Caco-2 (cell line): ENCODE results near the gene ATP8A2. TPM values are rescaled to one million over a fixed set of nuclear protein-coding genes. Genes with fewer than 3 reads are reported as not detected.

Experiments
- BruUV-seq: library from RNA; stranded (reverse); fragments of 400-500 nt; replicated peaks from 2 replicates; lab custom pipeline; 2021; lab: Mats Ljungman, UMichigan
- CTCF ChIA-PET: fragments of 300-600 bp; sonication (Branson Sonifier 250); formaldehyde crosslinking; loops from one replicate; lab custom pipeline; 2022; ENCODE audit warnings: antibody characterized with exemption; lab: Charles Lee
- POLR2A ChIA-PET: fragments of 300-600 bp; sonication (Branson Sonifier 250); formaldehyde crosslinking; loops from one replicate; lab custom pipeline; 2022; ENCODE audit warnings: antibody characterized with exemption; lab: Charles Lee
- DNase-seq, 2 experiments: peaks; one replicate each; pipeline versions ENCODE4 v3.0.0 to v3.0.0-alpha.2; 2020 to 2022
- H3K27me3 ChIP-seq: replicated peaks from 2 replicates; pipeline ENCODE4 v1.6.0; 2011; ENCODE audit warnings: low read length; ENCODE audit not compliant: control insufficient read depth, insufficient read depth
- H3K36me3 ChIP-seq: 2 replicates; pipeline ENCODE4 v1.5.1; 2011; ENCODE audit warnings: low read length; ENCODE audit not compliant: control insufficient read depth, insufficient read depth
- H3K4me1 ChIP-seq: fragments of 250-450 bp; sonication (Bioruptor Pico); 2 replicates; pipeline ENCODE4 v1.5.1; 2020; ENCODE audit warnings: mild to moderate bottlenecking
- H3K4me3 ChIP-seq: 2 replicates; pipeline ENCODE4 v1.5.1; 2011; ENCODE audit warnings: low read depth, mild to moderate bottlenecking, control low read depth, low read length
- H3K9me3 ChIP-seq: fragments of 250-450 bp; sonication (Bioruptor Pico); 2 replicates; pipeline ENCODE4 v1.5.1; 2020; ENCODE audit warnings: mild to moderate bottlenecking, moderate library complexity
- H3K27ac Mint-ChIP-seq: one replicate; pipeline ENCODE4 v1.8.0; 2022; ENCODE audit warnings: mixed read lengths; ENCODE audit not compliant: unreplicated experiment
- H3K27me3 Mint-ChIP-seq: one replicate; pipeline ENCODE4 v1.8.0; 2022; ENCODE audit warnings: mixed read lengths; ENCODE audit not compliant: insufficient read depth, unreplicated experiment
- H3K36me3 Mint-ChIP-seq: one replicate; pipeline ENCODE4 v1.8.0; 2022; ENCODE audit warnings: mild to moderate bottlenecking, mixed read lengths; ENCODE audit not compliant: insufficient read depth, unreplicated experiment
- H3K4me1 Mint-ChIP-seq: one replicate; pipeline ENCODE4 v1.8.0; 2022; ENCODE audit warnings: low read depth, mixed read lengths; ENCODE audit not compliant: unreplicated experiment
- H3K4me3 Mint-ChIP-seq: one replicate; pipeline ENCODE4 v1.8.0; 2022; ENCODE audit warnings: mild to moderate bottlenecking, moderate library complexity, mixed read lengths; ENCODE audit not compliant: unreplicated experiment
- H3K9me3 Mint-ChIP-seq: one replicate; pipeline ENCODE4 v1.8.0; 2022; ENCODE audit warnings: mixed read lengths; ENCODE audit not compliant: unreplicated experiment
- intact Hi-C: fragments of 100-400 bp; cut with micrococcal nuclease; formaldehyde crosslinking; loops from one replicate; pipeline ENCODE4 v1.10.0; 2022; ENCODE audit not compliant: unreplicated experiment
- total RNA-seq: library from RNA; stranded (reverse); gene quantifications from 2 replicates; pipeline ENCODE4 v1.2.3, GENCODE V29; 2022
- TF ChIP-seq, protein P1 (sequence below), 2 experiments: fragments of 200-600 bp in 1 of 2; IDR thresholded peaks; 1 replicate in 1 of 2; 2 replicates in 1 of 2; pipeline versions ENCODE4 v1.5.1 to v1.8.0; 2011 to 2022; ENCODE audit warnings: antibody characterized with exemption in 1 of 2, control low read depth in 1 of 2, inconsistent platforms in 1 of 2, low read depth in 1 of 2, low read length in 1 of 2, mild to moderate bottlenecking in 1 of 2, moderate library complexity in 1 of 2; ENCODE audit not compliant: insufficient read depth in 1 of 2, severe bottlenecking in 1 of 2, unreplicated experiment in 1 of 2

Gene ATP8A2
- total RNA-seq, 1 experiment from 2014 or later = 0.05 TPM

DNA sequence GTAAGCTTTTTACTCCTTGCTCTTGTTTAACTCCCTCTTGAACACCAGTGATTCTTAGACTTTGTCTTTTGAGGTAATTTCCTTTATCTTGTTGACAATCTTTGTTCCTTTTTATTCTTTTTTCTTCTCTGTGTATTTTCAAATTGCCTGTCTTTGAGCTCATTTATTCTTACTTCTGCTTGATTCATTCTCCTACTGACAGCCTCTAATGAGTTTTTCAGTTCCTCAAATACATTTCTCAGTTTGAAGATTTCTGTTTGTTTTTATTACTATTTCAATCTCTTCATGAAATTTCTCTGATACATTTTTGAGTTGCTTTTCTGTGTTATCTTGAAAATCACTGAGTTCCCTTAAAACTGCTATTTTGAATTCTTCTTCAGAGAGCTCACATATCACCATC lies 154.1 kb downstream of the ATP8A2 start:
- Mint-ChIP-seq H3K4me3 (no peak overlapping the region), H3K36me3 (no peaks in the 10 kb centered on the region), H3K27ac (no peak overlapping the region), H3K9me3 (peaks cover 30% of the 10 kb centered on the region), H3K4me1 (no peaks in the 10 kb centered on the region), H3K27me3 (peaks cover 12% of the 10 kb centered on the region)
- H3K27me3 ChIP-seq = no peaks in the 10 kb centered on the region
- ChIA-PET POLR2A (no interaction called here), CTCF (no interaction called here)
- no peak overlapping the region for H3K4me3 ChIP-seq
- no peaks in the 10 kb centered on the region for H3K36me3 ChIP-seq
- BruUV-seq = no TSS peak
- intact Hi-C loops = no loop called here
- DNase-seq = no peak
- TF ChIP-seq, protein P1, sequence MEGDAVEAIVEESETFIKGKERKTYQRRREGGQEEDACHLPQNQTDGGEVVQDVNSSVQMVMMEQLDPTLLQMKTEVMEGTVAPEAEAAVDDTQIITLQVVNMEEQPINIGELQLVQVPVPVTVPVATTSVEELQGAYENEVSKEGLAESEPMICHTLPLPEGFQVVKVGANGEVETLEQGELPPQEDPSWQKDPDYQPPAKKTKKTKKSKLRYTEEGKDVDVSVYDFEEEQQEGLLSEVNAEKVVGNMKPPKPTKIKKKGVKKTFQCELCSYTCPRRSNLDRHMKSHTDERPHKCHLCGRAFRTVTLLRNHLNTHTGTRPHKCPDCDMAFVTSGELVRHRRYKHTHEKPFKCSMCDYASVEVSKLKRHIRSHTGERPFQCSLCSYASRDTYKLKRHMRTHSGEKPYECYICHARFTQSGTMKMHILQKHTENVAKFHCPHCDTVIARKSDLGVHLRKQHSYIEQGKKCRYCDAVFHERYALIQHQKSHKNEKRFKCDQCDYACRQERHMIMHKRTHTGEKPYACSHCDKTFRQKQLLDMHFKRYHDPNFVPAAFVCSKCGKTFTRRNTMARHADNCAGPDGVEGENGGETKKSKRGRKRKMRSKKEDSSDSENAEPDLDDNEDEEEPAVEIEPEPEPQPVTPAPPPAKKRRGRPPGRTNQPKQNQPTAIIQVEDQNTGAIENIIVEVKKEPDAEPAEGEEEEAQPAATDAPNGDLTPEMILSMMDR (IDR thresholded peaks at IDR 0.05; ENCODE audit: insufficient read depth in 1 of 2, low read depth in 1 of 2, low read length in 1 of 2, severe bottlenecking in 1 of 2, unreplicated experiment in 1 of 2) = no peak
- no peaks in the 10 kb centered on the region for H3K4me1 ChIP-seq
- H3K9me3 ChIP-seq = 0 out of 2 replicates have a peak, but pooled peaks cover 18% of the 10 kb centered on the region

- no peaks in the 10 kb centered on the region for H3K27me3 ChIP-seq
- no peak overlapping the region for H3K27ac Mint-ChIP-seq
- DNase-seq = no peak
- intact Hi-C loops = no loop called here
- peaks cover 30% of the 10 kb centered on the region for H3K9me3 Mint-ChIP-seq
- H3K4me1 ChIP-seq = no peaks in the 10 kb centered on the region
- no peaks in the 10 kb centered on the region for H3K36me3 Mint-ChIP-seq
- H3K4me3 ChIP-seq = no peak overlapping the region
- ChIA-PET POLR2A (no interaction called here), CTCF (no interaction called here)
- H3K27me3 Mint-ChIP-seq = peaks cover 14% of the 10 kb centered on the region
- BruUV-seq = no TSS peak
- TF ChIP-seq, protein P1 (IDR thresholded peaks at IDR 0.05; ENCODE audit: insufficient read depth in 1 of 2, low read depth in 1 of 2, low read length in 1 of 2, severe bottlenecking in 1 of 2, unreplicated experiment in 1 of 2) = no peak
- H3K9me3 ChIP-seq = 0 out of 2 replicates have a peak, but pooled peaks cover 18% of the 10 kb centered on the region
- H3K36me3 ChIP-seq = no peaks in the 10 kb centered on the region
- no peaks in the 10 kb centered on the region for H3K4me1 Mint-ChIP-seq
- H3K4me3 Mint-ChIP-seq = no peak overlapping the region
These were observed 156.5 kb downstream of the ATP8A2 start for GRCh38 chr13:25528266-25528665.

- Mint-ChIP-seq H3K36me3 (no peaks in the 10 kb centered on the region), H3K27ac (no peak overlapping the region), H3K27me3 (peaks cover 7% of the 10 kb centered on the region), H3K9me3 (peaks cover 19% of the 10 kb centered on the region), H3K4me3 (no peak overlapping the region), H3K4me1 (no peaks in the 10 kb centered on the region)
- Histone ChIP-seq H3K4me3 (no peak overlapping the region), H3K36me3 (no peaks in the 10 kb centered on the region), H3K27me3 (no peaks in the 10 kb centered on the region; the same call in 1 of the 2 replicates), H3K9me3 (0 out of 2 replicates have a peak, but pooled peaks cover 18% of the 10 kb centered on the region), H3K4me1 (no peaks in the 10 kb centered on the region)
- no TSS peak for BruUV-seq
- no peak for DNase-seq
- intact Hi-C loops = no loop called here
- POLR2A ChIA-PET = no interaction called here
- CTCF ChIA-PET = no interaction called here
- TF ChIP-seq, protein P1 (IDR thresholded peaks at IDR 0.05; ENCODE audit: insufficient read depth in 1 of 2, low read depth in 1 of 2, low read length in 1 of 2, severe bottlenecking in 1 of 2, unreplicated experiment in 1 of 2) = no peak
These were observed 157.7 kb downstream of the ATP8A2 start for GRCh38 chr13:25529425-25529824.
